Stomach (tissue), 9 donors: ENCODE measurements around the gene NDUFAF5. TPM values are rescaled to one million over a fixed set of nuclear protein-coding genes. Genes with fewer than 3 reads are reported as not detected.

Experiments
- DNase-seq, 2 donors: peaks; one replicate each; pipeline versions ENCODE4 v3.0.0 to v3.0.0-alpha.2; 2013 to 2019
- H3K27ac ChIP-seq, 5 donors: fragments of 200-600 bp in 4 of 5; sonication (generic) in 4 of 5; one replicate each; pipeline ENCODE4 v1.5.1; 2013 to 2019; ENCODE audit warnings: mild to moderate bottlenecking in 1 of 5, moderate library complexity in 1 of 5
- H3K27me3 ChIP-seq, 3 donors: fragments of 200-600 bp; sonication (generic); one replicate each; pipeline ENCODE4 v1.5.1; 2017 to 2019; ENCODE audit warnings: mixed run types in 1 of 3
- H3K36me3 ChIP-seq, 4 donors: fragments of 200-600 bp; sonication (generic); 1 replicate in 3 of 4; 2 replicates in 1 of 4; pipeline ENCODE4 v1.5.1; 2016 to 2019
- H3K4me1 ChIP-seq, 4 donors: fragments of 200-600 bp; sonication (generic); one replicate each; pipeline ENCODE4 v1.5.1; 2016 to 2019
- H3K4me3 ChIP-seq, 4 donors: fragments of 200-600 bp; sonication (generic) in 3 of 4; one replicate each; pipeline ENCODE4 v1.5.1; 2016 to 2019; ENCODE audit warnings: mild to moderate bottlenecking in 1 of 4
- H3K9me3 ChIP-seq, 4 donors: fragments of 200-600 bp; sonication (generic); one replicate each; pipeline ENCODE4 v1.5.1; 2016 to 2019
- EP300 ChIP-seq: sonication (generic); formaldehyde crosslinking; IDR thresholded peaks from one replicate; pipeline ENCODE4 v1.6.1; 2017; ENCODE audit warnings: antibody characterized with exemption
- POLR2A ChIP-seq, 4 donors: fragments of 450-650 bp; IDR thresholded peaks; one replicate each; pipeline ENCODE4 v1.6.1; 2016; ENCODE audit warnings: antibody characterized with exemption in 4 of 4, control low read depth in 2 of 4, mild to moderate bottlenecking in 1 of 4, moderate library complexity in 1 of 4
- POLR2AphosphoS5 ChIP-seq, 3 donors: sonication (generic); formaldehyde crosslinking; IDR thresholded peaks; one replicate each; pipeline ENCODE4 v1.6.1; 2016; ENCODE audit warnings: antibody characterized with exemption in 3 of 3
- WGBS, 5 donors: extraction: QIAGEN DNeasy Blood & Tissue Kit in 3 of 5; methylation state at CpG; one replicate each; pipeline versions ENCODE4 v1.1.5 to v1.1.7; 2013 to 2018; 5-methylcytosine and 5-hydroxymethylcytosine counted together
- intact Hi-C: fragments of 100-400 bp; cut with DNase I; formaldehyde crosslinking; loops from one replicate; pipeline ENCODE4 v1.15.1; 2023; ENCODE audit warnings: low total_unique reads
- polyA plus RNA-seq, 3 donors: library from polyadenylated mRNA; stranded (reverse); fragments of 200-250 nt; gene quantifications; one replicate each; pipeline ENCODE4 v1.2.3, GENCODE V29; 2013
- total RNA-seq, 5 donors: library from RNA; depleted of rRNA; stranded (reverse); fragments of >200 nt; gene quantifications; one replicate each; pipeline versions ENCODE4 v1.1.0 to v1.2.3, GENCODE V29; 2014 to 2016
- TF ChIP-seq, protein P1 (sequence below), 7 experiments: fragments of 450-650 bp in 4 of 7; fragments of 200-600 bp in 3 of 7; sonication (generic) in 3 of 7; IDR thresholded peaks; one replicate each; pipeline ENCODE4 v1.5.1; 2016 to 2019; ENCODE audit warnings: antibody characterized with exemption in 7 of 7, control low read depth in 2 of 7, mild to moderate bottlenecking in 1 of 7
- donor health status: healthy with polysubstance abuse.
- donor health status: Bipolar disorder and iron deficiency.
- donor health status: healthy.

Gene NDUFAF5
- total and polyA plus RNA-seq, 8 donors, result 2.3 to 51.8 (median 25.0) TPM

DNA sequence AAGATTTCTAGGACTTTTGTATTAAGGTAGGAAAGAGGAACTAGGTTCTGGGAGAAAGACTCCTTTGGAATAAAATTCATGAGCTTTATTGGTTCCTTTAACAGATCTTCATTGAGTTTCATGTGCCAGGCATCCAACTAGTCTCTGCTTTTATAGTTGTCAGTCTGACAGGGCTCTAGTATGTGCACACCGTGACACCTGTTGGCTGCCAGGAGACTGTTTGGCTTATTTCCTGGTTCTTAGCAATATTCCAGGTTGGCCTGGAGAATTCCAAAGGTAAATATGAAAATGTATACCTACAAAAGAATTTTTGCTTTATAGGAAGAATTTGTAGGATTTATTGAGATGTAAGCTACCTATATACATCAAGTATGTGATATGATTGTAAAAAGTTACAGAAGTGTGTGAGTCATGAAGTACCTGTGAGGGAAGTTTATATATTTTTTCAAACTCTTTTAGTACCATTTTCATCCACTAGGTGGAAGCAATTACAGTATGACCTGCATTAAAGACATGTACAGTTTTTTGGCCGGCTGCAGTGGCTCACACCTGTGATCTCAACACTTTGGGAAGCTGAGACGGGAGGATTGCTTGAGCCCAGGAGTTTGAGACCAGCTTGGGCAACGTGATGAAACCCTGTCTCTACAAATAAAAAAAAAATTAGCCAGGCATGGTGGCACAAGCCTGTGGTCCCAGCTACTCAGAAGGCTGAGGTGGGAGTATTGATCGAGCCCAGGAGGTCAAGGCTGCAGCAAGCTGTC, 35.2 kb downstream of the NDUFAF5 start:
- 29 to 36% (median 29%) methylated on average over 5 of the region's 5 CpGs for WGBS, 5 donors
- Histone ChIP-seq H3K9me3 (no peaks in the 10 kb centered on the region), H3K4me1 (peaks cover 0 to 6% (median 0%) of the 10 kb centered on the region in 4 donors), H3K36me3 (peaks cover 20 to 35% (median 34%) of the 10 kb centered on the region in 4 donors), H3K4me3 (no peak overlapping the region), H3K27ac (peak overlapping the region in 1 of 5 donors; percentile 18), H3K27me3 (no peaks in the 10 kb centered on the region)
- TF ChIP-seq, protein P1, sequence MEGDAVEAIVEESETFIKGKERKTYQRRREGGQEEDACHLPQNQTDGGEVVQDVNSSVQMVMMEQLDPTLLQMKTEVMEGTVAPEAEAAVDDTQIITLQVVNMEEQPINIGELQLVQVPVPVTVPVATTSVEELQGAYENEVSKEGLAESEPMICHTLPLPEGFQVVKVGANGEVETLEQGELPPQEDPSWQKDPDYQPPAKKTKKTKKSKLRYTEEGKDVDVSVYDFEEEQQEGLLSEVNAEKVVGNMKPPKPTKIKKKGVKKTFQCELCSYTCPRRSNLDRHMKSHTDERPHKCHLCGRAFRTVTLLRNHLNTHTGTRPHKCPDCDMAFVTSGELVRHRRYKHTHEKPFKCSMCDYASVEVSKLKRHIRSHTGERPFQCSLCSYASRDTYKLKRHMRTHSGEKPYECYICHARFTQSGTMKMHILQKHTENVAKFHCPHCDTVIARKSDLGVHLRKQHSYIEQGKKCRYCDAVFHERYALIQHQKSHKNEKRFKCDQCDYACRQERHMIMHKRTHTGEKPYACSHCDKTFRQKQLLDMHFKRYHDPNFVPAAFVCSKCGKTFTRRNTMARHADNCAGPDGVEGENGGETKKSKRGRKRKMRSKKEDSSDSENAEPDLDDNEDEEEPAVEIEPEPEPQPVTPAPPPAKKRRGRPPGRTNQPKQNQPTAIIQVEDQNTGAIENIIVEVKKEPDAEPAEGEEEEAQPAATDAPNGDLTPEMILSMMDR (IDR thresholded peaks at IDR 0.05), result peak in 5 of 7 experiments; percentile 39 to 74 (median 69)
- TF ChIP-seq EP300, result no peak
- DNase-seq, result peak; percentile 29 to 81
- intact Hi-C loops, result no loop called here

GRCh38 chr20:13821876-13822275, 37.0 kb downstream of the NDUFAF5 start:
- H3K4me3 ChIP-seq, result no peak overlapping the region

GRCh38 chr20:13822459-13822858, 37.6 kb downstream of the NDUFAF5 start:
- Histone ChIP-seq H3K36me3 (peaks cover 5 to 13% (median 12%) of the 10 kb centered on the region in 4 donors), H3K9me3 (no peaks in the 10 kb centered on the region), H3K4me3 (no peak overlapping the region), H3K27ac (no peak overlapping the region), H3K27me3 (no peaks in the 10 kb centered on the region), H3K4me1 (peaks cover 0 to under 1% (median 0%) of the 10 kb centered on the region in 4 donors)
- no peak for TF ChIP-seq POLR2A (IDR thresholded peaks at IDR 0.05)
- no peak for TF ChIP-seq EP300
- TF ChIP-seq, protein P1 (IDR thresholded peaks at IDR 0.05), result no peak
- TF ChIP-seq POLR2AphosphoS5 (IDR thresholded peaks at IDR 0.05), result no peak
- WGBS, 5 donors, result 56 to 72% (median 64%) methylated on average over 2 of the region's 2 CpGs
- DNase-seq, result no peak
- intact Hi-C loops, result no loop called here

More at GRCh38 chr20:13821876-13822275, 37.0 kb downstream of the NDUFAF5 start:
- Histone ChIP-seq H3K27me3 (no peaks in the 10 kb centered on the region), H3K27ac (no peak overlapping the region), H3K4me1 (peaks cover 0 to 6% (median 0%) of the 10 kb centered on the region in 4 donors), H3K9me3 (no peaks in the 10 kb centered on the region), H3K36me3 (peaks cover 10 to 19% (median 18%) of the 10 kb centered on the region in 4 donors)
- intact Hi-C loops, result no loop called here
- TF ChIP-seq POLR2A (IDR thresholded peaks at IDR 0.05), result no peak
- 81 to 89% (median 86%) methylated on average over 7 of the region's 7 CpGs for WGBS, 5 donors
- DNase-seq, result no peak

GRCh38 chr20:13824459-13824858, 39.6 kb downstream of the NDUFAF5 start:
- WGBS, 5 donors, result 91 to 97% (median 95%) methylated on average over 3 of the region's 3 CpGs
- DNase-seq, result no peak
- TF ChIP-seq, protein P1 (IDR thresholded peaks at IDR 0.05), result no peak
- TF ChIP-seq POLR2AphosphoS5 (IDR thresholded peaks at IDR 0.05) (no peak), POLR2A (IDR thresholded peaks at IDR 0.05) (no peak), EP300 (no peak)

GRCh38 chr20:13825465-13825864, 40.6 kb downstream of the NDUFAF5 start:
- no peaks in the 10 kb centered on the region for H3K9me3 ChIP-seq
- no peak for DNase-seq
- H3K27me3 ChIP-seq, result no peaks in the 10 kb centered on the region
- no peaks in the 10 kb centered on the region for H3K36me3 ChIP-seq
- TF ChIP-seq, protein P1 (IDR thresholded peaks at IDR 0.05), result no peak
- TF ChIP-seq POLR2A (IDR thresholded peaks at IDR 0.05) (no peak), POLR2AphosphoS5 (IDR thresholded peaks at IDR 0.05) (no peak), EP300 (no peak)
- 81 to 95% (median 91%) methylated on average over 4 to 5 of the region's 5 CpGs for WGBS, 5 donors
- H3K4me3 ChIP-seq, result no peak overlapping the region
- no peaks in the 10 kb centered on the region for H3K4me1 ChIP-seq
- no peak overlapping the region for H3K27ac ChIP-seq
- intact Hi-C loops, result no loop called here

More at GRCh38 chr20:13824459-13824858, 39.6 kb downstream of the NDUFAF5 start:
- H3K4me3 ChIP-seq, result no peak overlapping the region
- intact Hi-C loops, result no loop called here
- H3K27me3 ChIP-seq, result no peaks in the 10 kb centered on the region
- H3K9me3 ChIP-seq, result no peaks in the 10 kb centered on the region
- no peak overlapping the region for H3K27ac ChIP-seq
- H3K4me1 ChIP-seq, result no peaks in the 10 kb centered on the region
- no peaks in the 10 kb centered on the region for H3K36me3 ChIP-seq
